ENCODE measurements around the gene KRTAP1-3. TPM values are rescaled to one million over a fixed set of nuclear protein-coding genes. Genes with fewer than 3 reads are reported as not detected.
A peak's percentile ranks its signal among the peaks of the same experiment; 100 is the strongest.

The KRTAP1-3 gene
- total RNA-seq, 1 experiment from 2014 or later = not detected

DNA sequence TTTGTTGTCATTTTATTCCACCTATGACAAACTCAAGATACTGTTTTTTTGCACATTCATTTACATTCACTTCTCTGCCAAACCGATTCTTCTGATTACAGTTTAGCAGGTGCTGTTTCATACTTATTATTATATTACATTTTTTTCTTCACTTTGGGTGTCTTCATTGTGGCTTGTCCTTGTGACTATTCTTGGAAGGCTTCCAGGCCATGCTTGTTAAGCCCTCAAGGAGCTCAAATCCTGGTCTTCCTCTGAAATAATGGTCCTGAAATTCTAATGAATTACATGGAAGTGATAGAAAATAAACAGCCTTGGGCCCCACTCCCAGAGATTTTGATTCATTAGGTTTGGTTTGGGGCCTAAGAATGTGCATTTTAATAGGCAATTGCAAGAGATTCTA, 29.6 kb upstream of the KRTAP1-3 start:
- no peaks in the 10 kb centered on the region for H3K27me3 Mint-ChIP-seq (ENCODE audit: insufficient read depth, unreplicated experiment)
- no peak overlapping the region for H3K27ac Mint-ChIP-seq (ENCODE audit: unreplicated experiment)
- POLR2A ChIA-PET = no interaction called here
- H3K36me3 Mint-ChIP-seq (ENCODE audit: insufficient read depth, unreplicated experiment) = peaks cover 4% of the 10 kb centered on the region
- no TSS peak for BruUV-seq (replicated peaks)
- no peak overlapping the region for H3K4me3 Mint-ChIP-seq (ENCODE audit: unreplicated experiment)
- Histone ChIP-seq H3K9me3 (peaks cover 5% of the 10 kb centered on the region; the same call in 1 of the 2 replicates), H3K4me1 (peaks cover 32% of the 10 kb centered on the region), H3K27me3 (replicated peaks; ENCODE audit: control insufficient read depth, insufficient read depth, low read length) (no peaks in the 10 kb centered on the region), H3K36me3 (ENCODE audit: control insufficient read depth, insufficient read depth, low read length) (no peaks in the 10 kb centered on the region), H3K4me3 (ENCODE audit: low read depth, low read length) (no peak overlapping the region)
- CTCF ChIA-PET = no interaction called here
- TF ChIP-seq CTCF (IDR thresholded peaks at IDR 0.05; ENCODE audit: insufficient read depth in 1 of 2, low read depth in 1 of 2, low read length in 1 of 2, severe bottlenecking in 1 of 2, unreplicated experiment in 1 of 2) = no peak
- H3K9me3 Mint-ChIP-seq (ENCODE audit: unreplicated experiment) = peaks cover 23% of the 10 kb centered on the region
- DNase-seq = no peak
- intact Hi-C loops (cut with micrococcal nuclease; ENCODE audit: unreplicated experiment) = loop anchor here (10.0 kb wide), 2 partner anchors 220 to 260 kb away; no protein-coding TSS in a partner anchor
- H3K4me1 Mint-ChIP-seq (ENCODE audit: low read depth, unreplicated experiment) = peaks cover 34% of the 10 kb centered on the region

GRCh38 chr17:41063449-41063848, 28.8 kb upstream of the KRTAP1-3 start:
- Mint-ChIP-seq H3K9me3 (ENCODE audit: unreplicated experiment) (peaks cover 23% of the 10 kb centered on the region), H3K36me3 (ENCODE audit: insufficient read depth, unreplicated experiment) (peaks cover 12% of the 10 kb centered on the region), H3K4me1 (ENCODE audit: low read depth, unreplicated experiment) (peaks cover 42% of the 10 kb centered on the region), H3K27ac (ENCODE audit: unreplicated experiment) (peak overlapping the region; percentile 28), H3K4me3 (ENCODE audit: unreplicated experiment) (no peak overlapping the region), H3K27me3 (ENCODE audit: insufficient read depth, unreplicated experiment) (no peaks in the 10 kb centered on the region)
- Histone ChIP-seq H3K4me3 (ENCODE audit: low read depth, low read length) (no peak overlapping the region), H3K36me3 (ENCODE audit: control insufficient read depth, insufficient read depth, low read length) (no peaks in the 10 kb centered on the region), H3K27me3 (replicated peaks; ENCODE audit: control insufficient read depth, insufficient read depth, low read length) (no peaks in the 10 kb centered on the region), H3K4me1 (peaks cover 39% of the 10 kb centered on the region), H3K9me3 (peaks cover 5% of the 10 kb centered on the region; the same call in 1 of the 2 replicates)
- no peak for TF ChIP-seq CTCF (IDR thresholded peaks at IDR 0.05; ENCODE audit: insufficient read depth in 1 of 2, low read depth in 1 of 2, low read length in 1 of 2, severe bottlenecking in 1 of 2, unreplicated experiment in 1 of 2)
- DNase-seq = no peak
- BruUV-seq (replicated peaks) = no TSS peak
- intact Hi-C loops (cut with micrococcal nuclease; ENCODE audit: unreplicated experiment) = loop anchor here (10.0 kb wide), 2 partner anchors 221 to 261 kb away; no protein-coding TSS in a partner anchor
- ChIA-PET POLR2A (no interaction called here), CTCF (no interaction called here)

- no peaks in the 10 kb centered on the region for H3K36me3 ChIP-seq (ENCODE audit: control insufficient read depth, insufficient read depth, low read length)
- no peak for TF ChIP-seq CTCF (IDR thresholded peaks at IDR 0.05; ENCODE audit: insufficient read depth in 1 of 2, low read depth in 1 of 2, low read length in 1 of 2, severe bottlenecking in 1 of 2, unreplicated experiment in 1 of 2)
- no peak overlapping the region for H3K4me3 Mint-ChIP-seq (ENCODE audit: unreplicated experiment)
- H3K36me3 Mint-ChIP-seq (ENCODE audit: insufficient read depth, unreplicated experiment) = peaks cover 13% of the 10 kb centered on the region
- DNase-seq = no peak
- no peak overlapping the region for H3K4me3 ChIP-seq (ENCODE audit: low read depth, low read length)
- CTCF ChIA-PET = no interaction called here
- H3K4me1 ChIP-seq = peaks cover 49% of the 10 kb centered on the region
- H3K27me3 ChIP-seq (replicated peaks; ENCODE audit: control insufficient read depth, insufficient read depth, low read length) = no peaks in the 10 kb centered on the region
- no peaks in the 10 kb centered on the region for H3K27me3 Mint-ChIP-seq (ENCODE audit: insufficient read depth, unreplicated experiment)
- no TSS peak for BruUV-seq (replicated peaks)
- peak overlapping the region; percentile 68 for H3K27ac Mint-ChIP-seq (ENCODE audit: unreplicated experiment)
- H3K4me1 Mint-ChIP-seq (ENCODE audit: low read depth, unreplicated experiment) = peaks cover 45% of the 10 kb centered on the region
- intact Hi-C loops (cut with micrococcal nuclease; ENCODE audit: unreplicated experiment) = loop anchor here (10.0 kb wide), 2 partner anchors 223 to 263 kb away; no protein-coding TSS in a partner anchor
- POLR2A ChIA-PET = no interaction called here
- peaks cover 23% of the 10 kb centered on the region for H3K9me3 Mint-ChIP-seq (ENCODE audit: unreplicated experiment)
- peaks cover 5% of the 10 kb centered on the region; the same call in 1 of the 2 replicates for H3K9me3 ChIP-seq
Measured at GRCh38 chr17:41061964-41062363, 27.3 kb upstream of the KRTAP1-3 start.
